Measurements from ENCODE around the gene HNRNPA3.

HNRNPA3 gene

GRCh38 chr2:177265824-177266817 lies 53.5 kb downstream of the HNRNPA3 start:
- TF ChIP-seq GATA3 (IDR thresholded peaks at IDR 0.05; ENCODE audit: low read depth, low read length) (no peak), GATA2 (IDR thresholded peaks at IDR 0.05; ENCODE audit: low read depth, low read length) (no peak)

GRCh38 chr2:177268187-177268871 lies 55.7 kb downstream of the HNRNPA3 start:
- TF ChIP-seq GATA3 (IDR thresholded peaks at IDR 0.05; ENCODE audit: low read depth, low read length) (no peak), GATA2 (IDR thresholded peaks at IDR 0.05; ENCODE audit: low read depth, low read length) (no peak)

GRCh38 chr2:177268901-177269300 lies 56.3 kb downstream of the HNRNPA3 start:
- no peak for TF ChIP-seq GATA2 (IDR thresholded peaks at IDR 0.05; ENCODE audit: low read depth, low read length)

- no peak for TF ChIP-seq GATA2 (IDR thresholded peaks at IDR 0.05; ENCODE audit: low read depth, low read length)
Observed at GRCh38 chr2:177270531-177270930, 57.9 kb downstream of the HNRNPA3 start.

- TF ChIP-seq GATA3 (IDR thresholded peaks at IDR 0.05; ENCODE audit: low read depth, low read length), result no peak
- TF ChIP-seq GATA2 (IDR thresholded peaks at IDR 0.05; ENCODE audit: low read depth, low read length), result no peak
Observed at GRCh38 chr2:177271981-177272666, 59.5 kb downstream of the HNRNPA3 start.

GRCh38 chr2:177272765-177273164 lies 60.2 kb downstream of the HNRNPA3 start:
- no peak for TF ChIP-seq GATA2 (IDR thresholded peaks at IDR 0.05; ENCODE audit: low read depth, low read length)
- no peak for TF ChIP-seq GATA3 (IDR thresholded peaks at IDR 0.05; ENCODE audit: low read depth, low read length)

- TF ChIP-seq GATA3 (IDR thresholded peaks at IDR 0.05; ENCODE audit: low read depth, low read length), result no peak
- TF ChIP-seq GATA2 (IDR thresholded peaks at IDR 0.05; ENCODE audit: low read depth, low read length), result no peak
Observed at GRCh38 chr2:177273408-177273807, 60.8 kb downstream of the HNRNPA3 start.
